Embryonic facial prominence (tissue), 1 donor: Measurements from ENCODE around the gene MTCH1.
"Not testable (repeated sequence)": the region's sequence is repeated elsewhere in the genome, so short reads cannot be mapped to it uniquely, and the experiment has no call there.

Experiments
- DNase-seq: peaks from one replicate; pipeline ENCODE4 v3.0.0-alpha.2; 2016; ENCODE audit errors: extremely low spot score

MTCH1 gene

GRCh38 chr6:36997811-36998722 lies 12.1 kb upstream of the MTCH1 start:
- DNase-seq: no peak

DNA sequence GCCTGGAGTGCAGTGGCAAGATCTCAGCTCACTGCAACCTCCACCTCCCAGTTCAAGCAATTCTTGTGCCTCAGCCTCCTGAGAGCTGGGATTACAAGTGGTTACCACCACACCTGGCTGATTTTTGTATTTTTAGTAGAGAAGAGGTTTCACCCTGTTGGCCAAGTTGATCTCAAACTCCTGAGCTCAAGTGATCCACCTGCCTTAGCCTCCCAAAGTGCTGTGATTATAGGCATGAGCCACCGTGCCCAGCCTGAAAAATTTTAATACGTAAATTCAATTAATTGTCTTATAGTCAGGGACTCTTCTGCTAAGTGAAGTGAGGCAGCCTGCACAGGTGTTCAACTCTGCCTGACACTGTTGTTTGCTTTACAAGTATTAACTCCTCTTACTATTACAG lies 4.4 kb upstream of the MTCH1 start:
- DNase-seq: not testable (repeated sequence)

DNA sequence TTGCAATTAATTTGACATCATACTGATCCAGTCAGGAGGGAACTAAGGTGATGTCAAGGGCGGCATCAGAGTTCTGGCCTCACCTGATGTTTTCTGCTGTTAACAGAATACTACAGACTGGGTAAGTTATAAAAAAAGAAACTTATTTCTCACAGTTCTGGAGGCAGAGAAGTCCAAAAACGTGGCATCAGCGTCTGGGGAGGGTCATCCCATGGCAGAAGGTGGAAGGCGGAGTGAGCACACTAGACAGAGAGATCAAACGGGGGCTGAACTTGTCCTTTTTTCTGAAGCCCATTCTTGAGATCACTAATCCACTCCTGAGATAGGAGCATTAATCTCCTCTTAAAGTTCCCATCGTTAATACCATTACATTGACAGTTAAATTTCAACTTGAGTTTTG lies 3.3 kb upstream of the MTCH1 start:
- no peak for DNase-seq

- no peak for DNase-seq
Measured at GRCh38 chr6:36986704-36987047, 680 bp upstream of the MTCH1 start.

GRCh38 chr6:36985417-36985807 lies 584 bp downstream of the MTCH1 start:
- DNase-seq: no peak

DNA sequence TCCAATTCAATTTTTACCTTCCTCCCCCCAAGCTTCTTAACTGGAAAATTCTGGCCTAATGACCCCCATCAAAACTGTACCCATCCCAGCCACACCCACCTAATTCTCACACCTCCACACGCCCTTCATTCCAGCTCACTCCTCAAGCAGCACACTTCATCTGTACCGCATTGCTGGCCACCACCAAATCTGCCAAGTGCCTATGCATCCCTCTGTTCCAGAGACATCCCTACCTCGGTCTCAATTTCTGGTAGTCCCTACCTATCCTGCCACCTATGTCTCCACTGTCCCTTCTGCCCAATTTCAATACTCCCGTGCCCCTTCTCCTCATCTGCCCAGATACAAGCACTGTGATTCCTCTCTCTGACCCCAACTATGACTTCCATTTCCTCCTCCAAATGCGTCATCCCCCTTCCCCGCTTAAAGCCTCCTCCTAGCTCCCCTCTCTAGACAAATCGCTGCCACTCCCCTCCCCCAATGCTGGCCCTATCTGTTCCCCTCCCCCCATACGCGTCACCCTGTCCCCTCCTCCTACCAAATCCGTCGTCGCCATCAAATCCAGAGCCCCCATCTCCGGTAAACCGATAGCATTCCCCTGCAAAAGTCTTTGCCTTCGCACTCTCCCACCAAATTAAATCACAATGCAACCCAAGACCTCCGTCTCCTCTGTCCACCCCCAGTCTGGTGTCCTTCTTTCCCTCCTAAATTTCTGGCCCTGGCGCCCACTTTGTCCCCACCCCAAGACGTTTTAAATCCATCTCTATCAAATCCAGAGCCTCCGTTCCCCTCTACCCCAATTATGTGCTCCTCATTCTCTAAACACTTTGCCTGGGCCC lies 1.2 kb downstream of the MTCH1 start:
- peak; percentile 50 for DNase-seq

- DNase-seq: no peak
Measured at GRCh38 chr6:36983538-36983937, 2.5 kb downstream of the MTCH1 start.

- DNase-seq: no peak
Measured at GRCh38 chr6:36980876-36981619, 4.9 kb downstream of the MTCH1 start.

DNA sequence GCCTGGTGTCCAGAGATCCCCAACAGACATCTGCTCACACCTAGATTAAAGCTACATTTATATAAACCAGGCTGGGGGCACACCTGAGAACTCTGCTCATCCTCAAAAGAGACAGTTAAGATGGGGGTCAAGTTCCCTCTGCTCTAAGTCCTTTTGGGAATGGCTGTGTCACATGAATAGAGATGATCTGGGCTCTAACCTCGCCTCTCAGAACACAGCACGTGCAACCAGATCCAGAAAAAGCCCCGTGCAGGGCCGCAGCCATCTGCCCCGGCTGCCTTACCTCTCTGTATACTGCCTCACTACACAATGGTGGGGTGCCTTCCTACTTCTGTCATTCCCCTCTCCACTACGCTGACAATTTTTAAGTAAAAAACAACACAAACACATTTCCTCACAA lies 5.9 kb downstream of the MTCH1 start:
- DNase-seq: no peak

GRCh38 chr6:36979347-36979742 lies 6.7 kb downstream of the MTCH1 start:
- peak; percentile 64 for DNase-seq

DNA sequence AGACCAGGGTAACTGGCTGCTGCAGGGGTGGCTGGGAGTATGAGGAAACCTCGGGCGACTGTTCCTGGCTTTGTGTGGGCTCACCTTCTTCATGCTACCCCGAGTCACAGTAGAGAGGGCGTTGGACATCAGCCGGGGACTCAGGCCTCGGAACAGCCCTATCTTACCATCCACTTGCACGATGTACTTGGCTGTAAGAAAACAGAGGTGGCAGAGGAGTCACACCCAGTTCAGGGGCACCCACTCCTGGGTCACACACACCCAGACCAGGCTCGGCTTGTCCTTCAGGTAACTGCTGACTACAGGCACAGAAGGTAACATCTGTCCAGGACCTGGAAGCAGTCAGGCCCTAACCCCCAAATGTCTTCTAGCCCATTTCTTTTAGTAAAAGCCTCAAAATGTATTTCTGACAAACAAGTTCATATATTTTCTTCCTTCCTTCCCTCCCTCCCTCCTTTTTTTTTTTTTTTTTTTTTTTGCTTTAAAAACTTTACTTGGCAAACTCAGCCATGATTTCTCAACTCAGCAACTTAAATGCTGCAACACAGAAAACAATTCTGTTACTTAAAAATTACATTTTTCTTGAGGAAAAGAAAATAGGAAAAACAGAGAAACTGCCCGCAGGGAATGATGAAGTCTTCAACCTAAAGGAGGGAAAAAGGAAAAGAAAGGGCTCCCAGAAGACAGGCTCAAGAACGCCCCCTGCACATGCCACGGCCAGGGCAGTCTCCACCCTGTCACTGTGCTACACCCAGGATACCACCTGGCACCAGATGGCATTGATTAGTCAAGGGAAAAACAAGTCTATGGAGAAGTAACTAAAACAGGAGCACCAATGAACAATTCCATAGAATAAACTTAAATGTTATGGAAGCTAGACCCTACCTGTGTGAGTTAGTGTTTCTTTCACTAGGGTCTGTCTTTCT lies 7.3 kb downstream of the MTCH1 start:
- no peak for DNase-seq

DNA sequence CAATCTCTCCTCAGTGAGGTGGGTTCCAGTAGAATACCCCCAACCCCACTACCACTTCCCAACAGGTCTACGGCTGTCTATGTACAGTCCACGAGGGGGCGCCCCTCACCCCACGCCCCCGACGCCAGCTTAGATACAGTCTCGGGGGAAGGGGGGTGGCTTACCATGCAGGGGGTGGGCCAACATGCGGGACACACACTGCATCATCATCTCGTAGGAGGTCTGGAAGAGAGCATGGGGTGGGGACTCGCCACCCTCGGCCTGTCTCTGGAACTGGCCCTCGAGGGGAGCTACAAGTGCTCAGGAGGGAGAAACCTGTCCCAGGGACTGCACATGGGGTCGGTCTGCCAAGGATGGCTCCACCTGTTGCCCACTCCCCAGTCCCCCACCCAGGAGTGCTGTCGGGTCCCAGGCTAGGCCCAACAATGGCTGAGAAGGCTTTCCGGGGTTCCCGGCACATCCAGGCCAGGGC lies 8.5 kb downstream of the MTCH1 start:
- DNase-seq: no peak

DNA sequence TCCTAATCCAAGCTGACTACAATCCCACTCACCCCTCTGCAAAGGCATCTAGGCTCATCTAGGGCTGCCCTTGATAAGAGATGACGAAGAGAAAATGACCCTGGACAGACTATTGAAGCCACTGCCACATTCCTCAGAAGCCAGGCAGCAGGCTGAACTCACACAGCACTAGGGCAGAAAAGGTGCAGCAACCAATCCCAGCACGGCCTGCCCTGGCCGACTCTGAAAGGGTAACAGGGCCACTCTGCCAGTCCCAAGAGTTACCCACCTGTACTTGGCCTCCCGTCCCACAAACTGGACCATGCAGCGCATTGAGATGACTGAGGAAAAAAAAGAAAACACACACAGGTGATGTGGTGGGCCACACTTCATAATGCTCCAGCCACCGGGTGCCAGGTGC lies 9.1 kb downstream of the MTCH1 start:
- DNase-seq: no peak

GRCh38 chr6:36976509-36976908 lies 9.5 kb downstream of the MTCH1 start:
- DNase-seq: no peak

DNA sequence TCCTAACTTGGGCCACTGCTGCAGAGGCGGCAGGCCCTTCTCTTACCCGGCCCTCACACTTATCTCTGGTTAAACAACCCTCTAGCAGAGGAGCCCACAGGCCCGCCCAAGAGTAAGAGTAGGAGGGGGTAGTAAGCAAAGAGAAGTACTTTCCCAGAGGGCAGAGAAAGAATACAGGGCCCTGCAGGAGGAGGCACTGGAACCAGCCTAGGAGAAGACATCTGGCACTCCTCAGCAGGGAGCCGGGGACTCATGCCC lies 10.1 kb downstream of the MTCH1 start:
- DNase-seq: no peak

DNA sequence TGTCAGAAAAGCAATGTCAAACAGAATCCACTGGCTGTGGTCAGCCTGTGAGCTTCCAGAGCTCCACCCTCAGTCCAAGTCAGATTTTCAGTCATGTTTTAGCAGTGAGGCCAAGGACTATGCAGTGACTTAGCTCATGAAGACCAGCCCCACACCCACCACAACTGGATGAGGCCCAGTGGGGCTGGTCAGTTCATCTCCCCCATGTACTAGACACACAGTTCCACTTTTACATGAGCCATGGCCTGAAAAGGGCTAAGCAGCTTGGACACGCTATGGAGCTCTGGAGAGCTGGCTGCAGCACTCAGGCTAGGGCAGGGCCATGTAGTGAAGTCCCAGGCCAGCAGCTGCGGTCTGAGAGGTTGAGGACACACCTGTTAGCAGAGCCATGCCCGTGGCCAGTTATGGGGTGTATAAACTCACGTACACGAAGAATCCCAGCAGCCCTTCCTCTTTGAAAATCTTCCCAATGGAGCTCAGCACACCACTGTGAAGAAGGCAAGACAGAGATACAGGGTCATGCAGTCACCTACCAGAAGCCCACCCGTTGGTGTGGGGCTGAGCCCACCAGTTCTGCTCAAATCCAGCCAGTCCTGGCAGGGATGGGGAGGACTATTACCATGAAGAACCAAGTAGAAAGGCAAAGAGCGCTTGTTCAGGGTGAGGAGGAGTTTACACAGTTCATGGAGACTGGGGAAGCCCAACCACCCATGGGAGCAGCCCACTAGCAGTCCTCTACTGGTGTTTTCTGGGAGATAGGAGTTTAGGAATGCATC lies 10.6 kb downstream of the MTCH1 start:
- DNase-seq: no peak

DNA sequence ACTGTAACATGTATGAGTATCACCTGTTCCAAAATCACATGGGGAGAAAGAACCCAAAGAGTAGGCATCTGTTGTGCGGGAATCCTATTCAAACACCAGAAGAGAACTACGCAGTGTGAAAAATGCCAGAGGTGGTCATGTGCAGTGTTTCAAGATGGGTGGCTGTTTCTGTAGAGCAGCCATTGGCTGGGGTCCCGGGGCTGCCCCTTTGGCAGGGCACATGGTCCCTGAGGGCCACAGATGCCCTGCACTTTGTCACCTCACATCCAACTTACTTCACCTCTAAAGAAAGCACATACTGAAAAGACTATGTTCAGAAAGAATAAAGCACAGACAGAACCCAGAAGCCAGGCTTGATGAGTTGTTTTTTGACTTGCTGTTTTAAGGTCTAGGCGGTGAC lies 12.3 kb downstream of the MTCH1 start:
- DNase-seq: no peak

- DNase-seq: no peak
Measured at GRCh38 chr6:36973190-36973589, 12.8 kb downstream of the MTCH1 start.

GRCh38 chr6:36971921-36972673 lies 13.9 kb downstream of the MTCH1 start:
- DNase-seq: no peak
